Left lung (tissue), 10 donors: ENCODE results near the gene EYA4. TPM values are rescaled to one million over a fixed set of nuclear protein-coding genes. Genes with fewer than 3 reads are reported as not detected.

Experiments
- ATAC-seq: fragments of 200-7000 bp; cut with Tn5 transposase; one replicate; pipeline ENCODE4 v1.9.1; 2020; ENCODE audit warnings: moderate library complexity
- DNase-seq, 4 donors: peaks; one replicate each; pipeline ENCODE4 v3.0.0-alpha.2; 2013 to 2020
- H3K27ac ChIP-seq, 2 donors: fragments of 200-600 bp; sonication (generic) in 1 of 2; one replicate each; pipeline versions ENCODE4 v1.5.0 to v1.8.0; 2020 to 2021
- H3K27me3 ChIP-seq, 2 donors: fragments of 200-600 bp; sonication (generic) in 1 of 2; one replicate each; pipeline versions ENCODE4 v1.5.0 to v1.8.0; 2020 to 2021
- H3K36me3 ChIP-seq, 2 donors: fragments of 200-600 bp; sonication (generic) in 1 of 2; one replicate each; pipeline versions ENCODE4 v1.5.0 to v1.8.0; 2020 to 2021
- H3K4me1 ChIP-seq, 2 donors: fragments of 200-600 bp; one replicate each; pipeline ENCODE4 v1.8.0; 2021
- H3K4me3 ChIP-seq, 2 donors: fragments of 200-600 bp; sonication (generic) in 1 of 2; one replicate each; pipeline versions ENCODE4 v1.5.0 to v1.8.0; 2020 to 2021; ENCODE audit warnings: mild to moderate bottlenecking in 1 of 2
- H3K9me3 ChIP-seq, 2 donors: fragments of 200-600 bp; sonication (generic) in 1 of 2; one replicate each; pipeline versions ENCODE4 v1.5.0 to v1.8.0; 2020 to 2021
- CTCF ChIP-seq, 2 donors: fragments of 200-600 bp; sonication (generic) in 1 of 2; IDR thresholded peaks; one replicate each; pipeline versions ENCODE4 v1.5.0 to v1.8.0; 2021; ENCODE audit warnings: antibody characterized with exemption in 2 of 2
- intact Hi-C, 2 donors: fragments of 100-400 bp; cut with DNase I; formaldehyde crosslinking; loops; one replicate each; pipeline versions ENCODE4 v1.11.2 to v1.14.2; 2022
- polyA plus RNA-seq, 6 donors: library from polyadenylated mRNA; unstranded; fragments of 120-200 nt; gene quantifications; one replicate each; pipeline ENCODE4 v1.2.1, GENCODE V29; 2013; ENCODE audit not compliant: insufficient read length in 6 of 6
- total RNA-seq, 2 donors: library from RNA; stranded (reverse); fragmentation: NEBNext Ultra II Directional; extraction: Animal tissue kit (Norgen Biotek cat#: 25700); gene quantifications; one replicate each; pipeline ENCODE4 v1.2.1, GENCODE V29; 2021
- donor health status: DM: no; HTN: yes; CAD: no.
- donor health status: DM: no; HTN: no; CAD: no.

Gene EYA4
- total and polyA plus RNA-seq, 8 donors = 1.0 to 9.8 (median 8.4) TPM

DNA sequence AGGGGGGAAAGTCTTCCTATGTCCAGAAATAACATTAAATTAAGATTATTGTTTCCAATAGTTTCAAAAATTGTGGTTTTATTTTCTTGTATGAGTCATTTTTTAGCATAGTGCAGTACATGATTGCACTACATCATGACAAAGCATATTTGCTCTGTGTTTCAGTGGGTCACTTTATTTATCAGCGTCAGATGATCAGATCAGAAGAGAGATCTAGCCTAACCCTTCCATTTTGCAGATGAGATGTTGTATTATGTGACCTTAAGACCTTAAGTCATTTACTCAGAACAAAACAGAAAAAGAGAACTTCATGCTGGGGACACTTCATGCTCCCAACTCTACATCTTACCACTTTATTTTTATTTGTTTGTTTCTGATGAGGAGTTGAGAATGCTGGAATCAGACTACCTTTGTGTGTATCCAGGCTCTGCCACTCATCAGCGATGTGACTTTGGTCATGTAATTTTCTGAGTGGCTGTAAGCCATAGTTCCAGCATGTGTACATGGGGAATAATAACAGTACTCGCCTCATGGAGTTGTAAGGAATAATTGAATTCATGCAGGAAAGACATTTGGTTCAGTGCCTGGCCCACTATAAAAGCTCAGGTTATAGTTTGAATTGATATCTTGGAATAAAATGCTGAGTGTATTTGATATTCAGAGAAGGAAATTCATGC is 13.5 kb downstream of the EYA4 start:
- H3K36me3 ChIP-seq = no peaks in the 10 kb centered on the region
- intact Hi-C loops = no loop called here
- H3K27ac ChIP-seq = no peak overlapping the region
- peaks cover 0 to 11% of the 10 kb centered on the region in 2 donors for H3K27me3 ChIP-seq
- DNase-seq (no peak), ATAC-seq (no peak)
- H3K4me1 ChIP-seq = no peaks in the 10 kb centered on the region
- no peak overlapping the region for H3K4me3 ChIP-seq
- TF ChIP-seq CTCF (IDR thresholded peaks at IDR 0.05) = no peak
- H3K9me3 ChIP-seq = no peaks in the 10 kb centered on the region

- Histone ChIP-seq H3K27me3 (no peaks in the 10 kb centered on the region), H3K9me3 (no peaks in the 10 kb centered on the region), H3K4me3 (no peak overlapping the region), H3K36me3 (no peaks in the 10 kb centered on the region), H3K27ac (no peak overlapping the region), H3K4me1 (no peaks in the 10 kb centered on the region)
- no peak for TF ChIP-seq CTCF (IDR thresholded peaks at IDR 0.05)
- ATAC-seq (no peak), DNase-seq (no peak)
- intact Hi-C loops = no loop called here
Observed at GRCh38 chr6:133257545-133258105, 16.5 kb downstream of the EYA4 start.

- DNase-seq (no peak), ATAC-seq (no peak)
- intact Hi-C loops = no loop called here
- TF ChIP-seq CTCF (IDR thresholded peaks at IDR 0.05) = no peak
- no peak overlapping the region for H3K4me3 ChIP-seq
- no peaks in the 10 kb centered on the region for H3K36me3 ChIP-seq
- H3K27ac ChIP-seq = no peak overlapping the region
- no peaks in the 10 kb centered on the region for H3K9me3 ChIP-seq
- no peaks in the 10 kb centered on the region for H3K4me1 ChIP-seq
- no peaks in the 10 kb centered on the region for H3K27me3 ChIP-seq
Observed at GRCh38 chr6:133259561-133259960, 18.4 kb downstream of the EYA4 start.

- Histone ChIP-seq H3K36me3 (no peaks in the 10 kb centered on the region), H3K9me3 (no peaks in the 10 kb centered on the region), H3K4me3 (no peak overlapping the region), H3K27ac (no peak overlapping the region), H3K4me1 (no peaks in the 10 kb centered on the region), H3K27me3 (no peaks in the 10 kb centered on the region)
- intact Hi-C loops = no loop called here
- TF ChIP-seq CTCF (IDR thresholded peaks at IDR 0.05) = no peak
- ATAC-seq (no peak), DNase-seq (no peak)
Observed at GRCh38 chr6:133262804-133263203, 21.6 kb downstream of the EYA4 start.

- DNase-seq (no peak), ATAC-seq (no peak)
- no peak overlapping the region for H3K4me3 ChIP-seq
- TF ChIP-seq CTCF (IDR thresholded peaks at IDR 0.05) = no peak
- no peaks in the 10 kb centered on the region for H3K9me3 ChIP-seq
- H3K4me1 ChIP-seq = no peaks in the 10 kb centered on the region
- H3K27me3 ChIP-seq = no peaks in the 10 kb centered on the region
- H3K36me3 ChIP-seq = no peaks in the 10 kb centered on the region
- intact Hi-C loops = no loop called here
- no peak overlapping the region for H3K27ac ChIP-seq
Observed at GRCh38 chr6:133265066-133265465, 23.9 kb downstream of the EYA4 start.
